WI38 (cell line): ENCODE measurements around the gene C19orf25.
A peak's percentile ranks its signal among the peaks of the same experiment; 100 is the strongest.

Experiments used
- H3K4me3 ChIP-seq: 2 replicates; pipeline ENCODE4 v1.5.1; 2011; ENCODE audit warnings: low read depth, mild to moderate bottlenecking, control low read depth, low read length
- TF ChIP-seq, protein P1 (sequence below): IDR thresholded peaks from 2 replicates; pipeline ENCODE4 v1.5.1; 2012; ENCODE audit warnings: low read depth, mild to moderate bottlenecking, control low read depth, low read length

Gene C19orf25

DNA sequence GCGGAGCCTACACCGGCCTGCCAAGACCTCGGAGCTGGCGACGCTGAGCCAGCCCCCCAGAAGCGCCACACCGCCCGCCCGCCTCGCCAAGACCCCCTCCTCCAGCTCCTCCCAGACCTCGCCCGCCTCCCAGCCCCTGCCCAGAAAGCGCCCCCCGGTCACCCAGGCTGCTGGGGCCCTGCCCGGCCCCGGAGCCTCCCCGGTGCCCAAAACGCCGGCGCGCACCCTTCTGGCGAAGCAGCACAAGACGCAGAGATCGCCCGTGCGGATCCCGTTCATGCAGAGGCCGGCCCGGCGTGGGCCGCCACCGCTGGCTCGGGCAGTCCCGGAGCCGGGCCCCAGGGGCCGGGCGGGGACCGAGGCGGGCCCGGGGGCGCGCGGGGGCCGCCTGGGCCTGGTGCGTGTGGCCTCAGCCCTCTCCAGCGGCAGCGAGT, 10.2 kb downstream of the C19orf25 start:
- 0 out of 2 replicates have a peak overlapping the region, but pooled peaks have one; percentile 16 for H3K4me3 ChIP-seq
- TF ChIP-seq, protein P1, sequence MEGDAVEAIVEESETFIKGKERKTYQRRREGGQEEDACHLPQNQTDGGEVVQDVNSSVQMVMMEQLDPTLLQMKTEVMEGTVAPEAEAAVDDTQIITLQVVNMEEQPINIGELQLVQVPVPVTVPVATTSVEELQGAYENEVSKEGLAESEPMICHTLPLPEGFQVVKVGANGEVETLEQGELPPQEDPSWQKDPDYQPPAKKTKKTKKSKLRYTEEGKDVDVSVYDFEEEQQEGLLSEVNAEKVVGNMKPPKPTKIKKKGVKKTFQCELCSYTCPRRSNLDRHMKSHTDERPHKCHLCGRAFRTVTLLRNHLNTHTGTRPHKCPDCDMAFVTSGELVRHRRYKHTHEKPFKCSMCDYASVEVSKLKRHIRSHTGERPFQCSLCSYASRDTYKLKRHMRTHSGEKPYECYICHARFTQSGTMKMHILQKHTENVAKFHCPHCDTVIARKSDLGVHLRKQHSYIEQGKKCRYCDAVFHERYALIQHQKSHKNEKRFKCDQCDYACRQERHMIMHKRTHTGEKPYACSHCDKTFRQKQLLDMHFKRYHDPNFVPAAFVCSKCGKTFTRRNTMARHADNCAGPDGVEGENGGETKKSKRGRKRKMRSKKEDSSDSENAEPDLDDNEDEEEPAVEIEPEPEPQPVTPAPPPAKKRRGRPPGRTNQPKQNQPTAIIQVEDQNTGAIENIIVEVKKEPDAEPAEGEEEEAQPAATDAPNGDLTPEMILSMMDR: no peak

DNA sequence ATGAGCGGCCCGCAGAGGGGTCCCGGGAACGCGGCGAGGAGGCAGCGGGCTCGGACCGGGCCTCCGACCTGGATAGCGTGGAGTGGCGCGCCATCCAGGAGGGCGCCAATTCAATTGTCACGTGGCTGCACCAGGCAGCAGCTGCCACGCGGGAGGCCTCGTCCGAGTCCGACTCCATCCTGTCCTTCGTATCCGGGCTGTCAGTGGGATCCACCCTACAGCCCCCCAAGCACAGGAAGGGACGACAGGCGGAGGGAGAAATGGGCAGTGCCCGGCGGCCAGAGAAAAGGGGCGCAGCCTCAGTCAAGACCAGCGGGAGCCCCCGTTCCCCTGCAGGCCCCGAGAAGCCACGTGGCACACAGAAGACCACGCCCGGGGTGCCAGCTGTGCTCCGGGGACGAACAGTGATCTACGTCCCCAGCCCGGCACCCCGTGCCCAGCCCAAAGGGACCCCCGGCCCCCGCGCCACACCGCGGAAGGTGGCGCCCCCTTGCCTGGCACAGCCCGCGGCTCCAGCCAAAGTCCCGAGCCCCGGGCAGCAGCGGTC, 10.7 kb downstream of the C19orf25 start:
- TF ChIP-seq, protein P1: no peak
- 0 out of 2 replicates have a peak overlapping the region, but pooled peaks have one; percentile 16 for H3K4me3 ChIP-seq

DNA sequence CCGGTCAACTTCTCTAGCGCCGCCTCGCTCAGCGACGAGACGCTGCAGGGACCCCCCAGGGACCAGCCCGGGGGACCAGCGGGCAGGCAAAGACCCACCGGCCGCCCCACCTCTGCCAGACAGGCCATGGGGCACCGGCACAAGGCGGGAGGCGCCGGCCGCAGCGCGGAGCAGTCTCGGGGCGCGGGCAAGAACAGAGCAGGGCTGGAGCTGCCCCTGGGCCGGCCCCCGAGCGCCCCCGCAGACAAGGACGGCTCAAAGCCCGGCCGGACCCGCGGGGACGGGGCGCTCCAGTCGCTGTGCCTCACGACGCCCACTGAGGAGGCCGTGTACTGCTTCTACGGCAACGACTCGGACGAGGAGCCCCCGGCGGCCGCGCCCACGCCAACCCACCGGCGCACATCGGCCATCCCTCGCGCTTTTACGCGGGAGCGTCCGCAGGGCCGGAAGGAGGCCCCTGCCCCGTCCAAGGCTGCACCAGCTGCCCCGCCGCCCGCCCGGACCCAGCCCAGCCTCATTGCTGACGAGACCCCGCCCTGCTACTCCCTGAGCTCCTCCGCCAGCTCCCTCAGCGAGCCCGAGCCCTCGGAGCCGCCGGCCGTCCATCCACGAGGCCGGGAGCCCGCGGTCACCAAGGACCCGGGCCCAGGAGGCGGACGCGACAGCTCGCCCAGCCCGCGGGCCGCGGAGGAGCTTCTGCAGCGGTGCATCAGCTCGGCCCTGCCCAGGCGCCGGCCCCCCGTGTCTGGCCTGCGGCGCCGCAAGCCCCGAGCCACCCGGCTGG, 11.3 kb downstream of the C19orf25 start:
- no peak overlapping the region for H3K4me3 ChIP-seq
- TF ChIP-seq, protein P1: no peak

DNA sequence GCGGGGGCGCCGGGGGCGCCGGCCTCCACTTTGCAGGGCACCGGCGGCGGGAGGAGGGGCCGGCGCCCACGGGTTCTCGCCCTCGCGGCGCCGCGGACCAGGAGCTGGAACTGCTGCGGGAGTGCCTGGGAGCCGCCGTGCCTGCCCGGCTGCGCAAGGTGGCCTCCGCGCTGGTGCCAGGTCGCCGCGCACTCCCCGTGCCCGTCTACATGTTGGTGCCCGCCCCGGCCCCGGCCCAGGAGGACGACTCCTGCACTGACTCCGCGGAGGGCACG, 11.9 kb downstream of the C19orf25 start:
- TF ChIP-seq, protein P1: no peak
- H3K4me3 ChIP-seq: no peak overlapping the region

DNA sequence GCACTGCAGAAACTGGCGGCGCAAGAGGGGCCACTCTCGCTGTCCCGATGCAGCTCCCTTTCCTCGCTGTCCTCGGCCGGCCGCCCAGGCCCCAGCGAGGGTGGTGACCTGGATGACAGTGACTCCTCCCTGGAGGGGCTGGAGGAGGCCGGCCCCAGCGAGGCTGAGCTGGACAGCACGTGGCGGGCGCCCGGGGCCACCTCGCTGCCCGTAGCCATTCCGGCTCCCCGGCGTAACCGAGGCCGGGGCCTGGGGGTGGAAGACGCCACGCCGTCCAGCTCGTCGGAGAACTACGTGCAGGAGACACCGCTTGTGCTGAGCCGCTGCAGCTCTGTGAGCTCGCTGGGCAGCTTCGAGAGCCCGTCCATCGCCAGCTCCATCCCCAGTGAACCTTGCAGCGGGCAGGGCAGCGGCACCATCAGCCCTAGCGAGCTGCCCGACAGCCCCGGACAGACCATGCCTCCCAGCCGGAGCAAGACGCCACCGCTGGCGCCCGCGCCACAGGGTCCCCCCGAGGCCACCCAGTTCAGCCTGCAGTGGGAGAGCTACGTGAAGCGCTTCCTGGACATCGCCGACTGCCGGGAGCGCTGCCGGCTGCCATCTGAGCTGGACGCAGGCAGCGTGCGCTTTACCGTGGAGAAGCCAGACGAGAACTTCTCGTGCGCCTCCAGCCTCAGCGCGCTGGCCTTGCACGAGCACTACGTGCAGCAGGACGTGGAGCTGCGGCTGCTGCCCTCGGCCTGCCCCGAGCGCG, 12.4 kb downstream of the C19orf25 start:
- H3K4me3 ChIP-seq: no peak overlapping the region
- TF ChIP-seq, protein P1: no peak

DNA sequence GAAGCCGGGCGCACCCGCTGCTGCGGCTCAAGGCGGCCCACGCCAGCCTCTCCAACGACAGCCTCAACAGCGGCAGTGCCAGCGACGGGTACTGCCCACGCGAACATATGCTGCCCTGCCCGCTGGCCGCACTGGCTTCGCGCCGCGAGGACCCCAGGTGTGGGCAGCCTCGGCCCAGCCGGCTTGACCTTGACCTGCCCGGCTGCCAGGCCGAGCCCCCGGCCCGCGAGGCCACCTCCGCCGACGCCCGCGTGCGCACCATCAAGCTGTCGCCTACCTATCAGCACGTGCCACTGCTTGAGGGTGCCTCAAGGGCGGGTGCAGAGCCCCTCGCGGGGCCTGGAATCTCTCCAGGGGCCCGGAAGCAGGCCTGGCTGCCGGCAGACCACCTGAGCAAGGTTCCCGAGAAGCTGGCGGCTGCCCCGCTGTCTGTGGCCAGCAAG, 13.0 kb downstream of the C19orf25 start:
- TF ChIP-seq, protein P1: no peak
- H3K4me3 ChIP-seq: no peak overlapping the region
